ENCODE data around the gene CYB561D2.

Gene CYB561D2

DNA sequence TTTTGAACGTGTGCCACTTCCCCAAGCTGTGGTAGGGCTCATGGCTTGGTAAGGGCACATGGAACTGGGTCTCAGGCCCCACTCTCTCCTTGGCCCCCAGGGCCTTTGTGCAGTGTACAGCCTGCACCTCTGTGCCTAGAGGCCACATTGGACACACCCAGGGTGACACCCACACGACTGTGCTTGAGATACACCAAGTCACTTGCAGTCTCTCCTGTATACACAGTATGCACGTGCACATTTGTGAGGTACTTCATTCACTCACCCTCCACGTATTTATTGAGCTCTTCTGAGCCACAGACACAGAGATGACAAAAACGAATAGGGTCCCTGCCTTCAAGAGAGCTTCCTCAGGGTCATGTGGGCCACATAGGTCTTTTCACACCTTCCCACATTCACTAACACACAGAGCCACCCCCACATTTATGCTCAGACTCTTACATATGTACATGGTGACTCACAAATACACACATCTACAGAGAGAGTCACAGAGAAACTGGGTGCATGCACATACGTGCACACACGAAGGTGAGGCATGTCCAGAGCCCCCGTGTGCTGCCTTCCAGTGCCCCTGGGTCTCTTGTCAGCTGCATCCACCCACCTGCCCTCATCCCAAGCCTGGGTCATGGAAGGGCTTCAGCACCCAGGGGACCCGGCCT is 18.5 kb downstream of the CYB561D2 start:
- no peak for DNase-seq

- no peak for DNase-seq
Measured at GRCh38 chr3:50370594-50370993, 19.9 kb downstream of the CYB561D2 start.

DNA sequence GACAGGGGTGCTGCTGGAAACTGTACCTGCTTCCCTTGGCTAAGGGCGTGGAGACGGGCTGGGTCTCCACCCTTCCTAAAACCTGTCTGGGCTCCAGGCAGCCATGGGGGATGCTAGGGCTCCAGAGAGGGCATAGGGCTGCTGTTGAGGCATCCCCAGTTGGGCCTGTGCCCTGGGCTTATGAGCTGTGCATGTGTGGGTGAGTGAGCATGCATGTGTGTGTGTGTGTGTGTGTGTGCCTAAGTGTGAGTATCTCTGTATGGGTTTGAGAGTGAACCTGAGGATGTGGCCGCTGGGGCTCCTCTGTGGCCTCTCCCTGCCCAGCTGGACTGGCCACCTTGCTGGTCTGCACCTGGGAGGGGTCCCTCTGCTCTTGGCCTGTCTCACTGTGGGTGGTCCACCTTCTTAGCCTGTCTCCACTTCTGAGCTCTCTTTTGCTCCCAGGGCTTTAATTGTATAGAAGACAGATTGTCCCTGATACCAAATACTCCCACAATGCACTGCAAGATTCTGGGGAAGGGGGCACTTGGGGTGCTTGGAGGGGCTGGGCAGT is 20.5 kb downstream of the CYB561D2 start:
- no peak for DNase-seq

- no peak for DNase-seq
Measured at GRCh38 chr3:50372349-50372748, 21.7 kb downstream of the CYB561D2 start.

- no peak for DNase-seq
Measured at GRCh38 chr3:50373146-50374051, 22.7 kb downstream of the CYB561D2 start.

DNA sequence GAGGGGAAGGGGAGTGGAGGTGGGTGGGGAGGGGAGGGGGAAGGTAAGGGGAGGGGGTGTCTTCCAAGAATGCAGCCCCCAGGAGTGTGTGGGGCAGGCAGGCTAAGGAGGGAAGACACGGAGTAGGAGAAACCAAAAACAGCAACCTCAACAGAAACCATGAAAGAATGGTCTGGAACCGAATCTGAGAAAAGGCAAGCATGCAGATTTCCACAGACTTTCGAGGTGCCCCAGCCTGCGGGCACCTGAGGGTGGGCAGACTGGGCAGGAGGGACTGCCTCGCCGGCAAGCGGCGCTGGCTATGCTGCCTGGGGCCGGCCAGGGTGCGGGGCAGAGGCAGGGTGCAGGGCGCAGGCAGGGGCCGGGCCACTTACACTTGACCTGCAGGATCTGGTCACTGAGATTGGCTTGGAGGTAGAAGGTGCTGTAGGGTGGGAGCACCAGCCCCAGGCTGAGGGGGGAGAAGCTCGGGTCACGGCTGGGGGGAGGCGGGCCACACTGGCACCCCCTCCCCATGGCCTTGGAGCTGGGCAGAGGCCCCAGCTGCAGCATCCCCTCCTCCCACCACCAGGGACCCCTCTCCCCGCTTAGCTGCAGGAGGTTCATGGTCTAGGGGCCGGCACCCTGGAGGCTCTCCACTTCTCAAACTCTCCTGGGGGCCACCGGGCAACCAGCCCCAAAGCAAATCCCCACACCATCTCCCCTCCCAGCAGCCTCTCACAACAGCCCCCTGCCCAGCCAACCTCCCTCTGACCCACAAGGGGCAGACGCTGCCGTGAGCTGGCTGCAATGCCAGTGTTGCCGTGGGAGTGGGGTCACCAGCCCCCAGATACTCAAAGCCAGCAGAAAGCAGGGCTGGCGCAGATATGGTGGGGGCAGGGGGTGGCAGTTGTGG is 23.9 kb downstream of the CYB561D2 start:
- DNase-seq = no peak

DNA sequence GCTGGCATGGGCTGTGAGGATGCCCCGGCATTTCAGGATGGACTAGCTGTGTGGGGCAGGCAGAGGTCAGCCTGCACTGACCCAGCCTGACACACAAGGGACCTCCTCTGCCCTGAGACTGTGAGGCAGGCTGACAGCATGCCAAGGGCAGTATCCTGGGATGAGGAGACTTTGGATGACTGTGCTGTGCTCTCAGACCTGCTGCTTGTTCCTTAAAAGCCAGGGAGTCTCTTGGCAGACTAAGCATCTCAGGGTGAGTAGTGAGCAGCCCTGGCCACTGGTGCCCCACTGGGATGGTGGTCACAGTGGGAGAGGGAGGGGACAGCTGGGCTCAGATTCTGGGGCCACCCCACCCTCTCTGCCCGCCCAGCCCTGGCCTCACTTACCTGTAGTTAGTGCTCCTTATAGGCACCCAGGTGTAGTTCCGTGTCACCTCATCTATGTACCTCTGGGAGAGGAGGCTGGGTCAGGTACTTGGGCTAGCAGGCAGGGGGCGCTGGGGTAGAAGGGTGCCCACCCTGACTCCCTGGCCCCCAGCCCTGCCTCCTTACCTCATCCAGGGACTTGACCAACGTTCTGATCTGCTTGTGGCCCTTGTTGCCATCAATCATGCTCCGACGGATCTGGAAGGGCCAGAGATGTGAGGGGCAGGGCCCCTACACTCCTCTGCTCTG is 24.7 kb downstream of the CYB561D2 start:
- DNase-seq = no peak

DNA sequence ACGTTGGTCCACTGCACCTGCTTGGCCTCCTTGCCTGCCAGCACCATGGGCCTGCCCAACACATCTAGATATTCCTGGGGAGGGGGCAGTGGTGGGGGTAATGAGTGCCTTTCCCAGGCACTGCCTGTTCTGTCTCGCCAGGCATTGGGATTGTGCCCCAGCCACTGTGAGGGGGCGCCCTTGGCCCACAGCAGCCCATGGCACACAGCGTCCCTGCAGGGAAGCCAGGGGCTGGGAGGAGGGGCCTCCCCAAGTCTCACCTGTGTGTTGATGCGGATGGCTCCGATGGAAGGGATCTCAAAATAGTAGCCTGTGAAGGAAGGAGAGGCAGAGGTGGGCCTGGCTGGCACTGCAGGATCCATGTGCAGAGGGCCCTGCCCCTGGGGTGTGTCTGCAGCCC is 27.4 kb downstream of the CYB561D2 start:
- DNase-seq = no peak

DNA sequence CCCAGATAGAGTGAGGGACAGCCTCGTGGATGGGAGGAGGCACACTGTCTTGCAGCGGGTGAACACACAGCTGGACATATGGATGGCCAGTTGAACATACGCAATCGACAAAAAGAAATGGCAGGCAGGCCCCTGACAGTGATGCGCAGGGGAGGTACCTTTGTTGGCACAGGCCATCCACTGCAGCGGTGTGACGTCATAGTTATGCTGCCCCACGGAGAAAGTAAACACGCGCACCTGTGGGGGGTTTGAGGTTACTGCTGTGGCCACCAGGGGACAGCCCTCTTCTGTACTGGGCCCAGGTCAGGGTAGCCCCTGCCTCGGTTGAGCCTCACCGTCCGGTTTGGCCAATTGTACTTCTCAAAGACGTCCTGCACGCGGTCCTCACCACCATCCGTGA is 28.1 kb downstream of the CYB561D2 start:
- no peak for DNase-seq

GRCh38 chr3:50380405-50381085 is 29.9 kb downstream of the CYB561D2 start:
- DNase-seq = no peak

DNA sequence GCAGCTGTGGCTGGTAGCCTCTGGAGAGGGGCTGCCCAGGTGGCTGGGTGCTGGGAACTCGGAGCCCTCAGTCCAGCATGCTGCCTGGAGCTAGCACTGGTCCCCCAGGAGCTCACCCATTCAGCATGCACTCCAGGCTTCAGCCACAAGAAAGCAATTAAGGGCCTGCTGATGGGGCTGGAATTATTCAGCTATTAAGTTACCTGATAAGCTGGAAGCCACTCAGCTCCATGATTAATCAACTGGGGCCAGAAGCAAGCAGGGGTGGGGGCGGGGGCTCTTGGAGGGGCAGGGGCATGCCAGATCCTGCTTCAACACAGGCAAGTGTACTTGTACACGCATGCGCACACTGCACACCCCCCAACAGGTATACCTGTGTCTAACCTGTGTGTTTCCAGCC is 30.7 kb downstream of the CYB561D2 start:
- no peak for DNase-seq

DNA sequence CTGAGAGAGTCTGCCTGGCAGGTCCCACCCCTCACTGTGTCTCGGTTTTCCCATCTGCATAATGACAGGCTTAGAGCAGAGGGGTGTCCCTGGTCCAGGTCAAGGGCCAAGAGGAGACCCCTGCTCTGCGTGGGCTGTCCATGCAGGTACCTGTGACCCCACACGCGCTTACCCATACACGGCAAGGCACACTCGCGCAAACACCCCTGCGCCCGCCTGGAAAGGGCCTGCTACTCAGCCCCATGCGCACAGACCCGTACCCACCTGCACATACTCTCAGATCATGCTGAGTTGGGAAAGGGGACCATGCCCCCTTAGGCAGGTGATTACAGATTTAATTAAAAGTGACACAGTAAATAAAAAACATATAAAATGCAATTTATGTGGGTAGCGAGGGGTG is 32.1 kb downstream of the CYB561D2 start:
- no peak for DNase-seq

DNA sequence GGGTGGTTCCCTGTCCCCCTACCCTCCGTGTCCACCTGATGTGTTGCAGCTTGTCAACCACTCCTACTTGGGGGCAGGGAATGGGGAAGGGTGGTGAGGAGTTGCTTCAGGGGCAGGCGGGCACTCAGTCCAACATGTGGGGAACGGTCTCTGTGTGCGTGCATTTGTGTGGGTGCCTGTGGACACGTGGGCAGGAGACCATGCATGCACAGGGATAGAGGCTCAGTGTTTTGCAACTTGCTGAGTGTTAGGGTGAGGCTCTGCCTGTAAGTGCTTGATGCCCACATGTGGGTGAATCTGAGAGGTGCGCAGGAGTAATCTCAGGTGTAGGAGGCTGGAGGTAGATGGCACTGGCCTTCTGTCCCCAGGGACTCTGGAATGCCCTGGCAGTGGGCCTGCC is 33.1 kb downstream of the CYB561D2 start:
- DNase-seq = no peak

- no peak for DNase-seq
Measured at GRCh38 chr3:50385754-50386153, 35.1 kb downstream of the CYB561D2 start.

- DNase-seq = no peak
Measured at GRCh38 chr3:50388016-50388719, 37.5 kb downstream of the CYB561D2 start.

DNA sequence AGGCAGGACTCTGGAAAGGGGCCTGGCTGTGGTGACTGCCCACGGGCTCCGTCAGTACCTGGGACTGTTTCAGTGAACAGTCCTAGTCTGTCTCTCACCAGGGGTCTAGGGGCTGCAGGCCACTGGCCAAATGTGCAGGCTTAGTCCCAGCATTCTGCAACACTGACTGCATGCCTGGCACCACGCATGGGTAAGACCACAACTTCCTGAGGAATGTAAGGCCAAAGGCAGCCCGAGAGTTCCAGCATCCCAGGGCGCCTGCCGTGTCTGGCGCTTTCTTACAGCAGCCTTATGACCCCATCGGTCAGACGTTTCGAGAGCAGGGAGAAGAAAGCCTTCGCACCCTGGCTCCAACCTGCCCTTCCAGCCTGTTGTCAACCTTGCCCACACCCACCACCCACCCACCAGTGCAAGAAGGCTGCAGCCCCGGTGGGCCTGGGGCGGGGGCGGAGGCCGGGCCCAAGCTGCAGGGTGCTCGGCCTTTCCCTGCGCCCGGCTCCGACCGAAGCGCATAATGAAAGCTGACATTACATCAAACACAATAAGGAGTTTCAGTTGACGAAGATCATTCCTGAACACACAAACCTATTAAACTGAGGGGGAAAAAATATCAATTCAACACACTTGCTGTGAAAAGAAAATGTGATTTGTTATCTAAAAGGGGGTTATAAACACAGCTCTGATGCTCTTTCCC is 38.2 kb downstream of the CYB561D2 start:
- DNase-seq = no peak

DNA sequence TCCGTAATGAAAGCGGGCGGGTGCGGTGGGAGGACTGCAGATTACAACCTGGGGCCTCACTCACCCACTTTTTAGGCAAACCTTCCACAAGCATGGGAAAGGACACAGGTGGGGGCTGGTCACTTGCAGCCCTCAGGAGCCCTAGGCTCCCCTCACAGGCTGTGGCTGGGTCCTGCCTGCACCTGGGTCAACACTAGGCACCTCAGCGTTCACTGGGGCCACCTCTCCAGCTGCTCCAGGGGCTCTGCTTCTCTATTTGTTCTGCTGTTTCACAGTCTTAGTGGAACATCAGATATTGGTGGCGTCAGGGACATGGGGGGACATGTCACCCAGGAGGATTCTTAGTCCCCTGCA is 38.7 kb downstream of the CYB561D2 start:
- no peak for DNase-seq

GRCh38 chr3:50390508-50391224 is 40.0 kb downstream of the CYB561D2 start:
- no peak for DNase-seq

DNA sequence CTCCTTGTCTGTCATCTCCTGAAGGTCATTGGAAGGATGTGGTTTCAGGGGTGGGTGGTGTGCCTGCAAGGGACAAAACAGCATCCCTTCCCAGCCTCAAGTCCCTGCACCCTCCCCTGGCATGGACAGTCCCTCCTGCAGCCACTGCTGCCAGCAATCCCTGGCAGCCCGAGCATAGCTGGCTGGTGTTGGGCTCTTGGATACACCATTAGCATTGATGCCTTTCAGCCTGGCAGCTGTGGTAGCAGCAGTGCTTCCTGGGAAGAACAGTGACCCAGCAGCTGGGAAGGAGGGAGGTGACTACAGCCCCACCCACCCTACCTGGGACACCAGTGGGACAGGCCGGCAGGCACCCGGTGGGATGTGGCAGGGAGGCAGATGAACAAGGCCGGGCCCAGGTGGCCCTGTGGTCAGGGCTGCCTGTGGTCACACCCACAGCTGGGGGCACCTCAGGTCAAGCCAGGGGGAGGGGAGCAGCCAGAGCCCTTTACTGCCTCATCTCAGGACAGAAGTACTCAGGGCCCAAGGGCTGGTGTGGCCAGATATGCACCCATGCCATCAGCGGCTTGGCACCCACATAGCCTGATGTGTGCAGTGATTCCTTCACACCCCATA is 41.5 kb downstream of the CYB561D2 start:
- no peak for DNase-seq
